ENCODE data around the gene AUTS2. TPM values are rescaled to one million over a fixed set of nuclear protein-coding genes. Genes with fewer than 3 reads are reported as not detected.

Gene AUTS2
- total RNA-seq, 1 donor from 2014 or later: 94.1 TPM

DNA sequence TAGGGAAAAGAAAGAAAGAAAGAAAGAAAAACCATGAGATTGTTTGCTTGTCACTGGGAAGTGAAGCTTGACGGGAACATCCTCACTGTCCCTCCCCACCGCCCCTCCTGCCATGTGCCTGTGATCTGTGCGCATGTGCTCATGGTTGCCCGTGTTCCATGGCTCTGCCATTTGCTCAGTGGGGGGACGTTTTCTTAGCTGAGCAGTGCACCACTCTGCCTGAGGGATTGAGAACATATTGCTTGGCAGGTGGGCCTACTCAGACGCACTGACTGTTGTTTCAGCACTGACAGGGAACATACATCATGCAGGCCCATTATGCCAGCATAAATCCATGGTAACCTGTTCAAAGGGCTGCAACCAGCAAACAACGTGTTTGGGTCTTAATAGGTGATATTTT lies 785.7 kb downstream of the AUTS2 start:
- H3K9me3 Mint-ChIP-seq: no peaks in the 10 kb centered on the region
- no peak for DNase-seq (ENCODE audit: extremely low spot score, unreplicated experiment)
- H3K27me3 Mint-ChIP-seq: no peaks in the 10 kb centered on the region
- TF ChIP-seq, protein P1, sequence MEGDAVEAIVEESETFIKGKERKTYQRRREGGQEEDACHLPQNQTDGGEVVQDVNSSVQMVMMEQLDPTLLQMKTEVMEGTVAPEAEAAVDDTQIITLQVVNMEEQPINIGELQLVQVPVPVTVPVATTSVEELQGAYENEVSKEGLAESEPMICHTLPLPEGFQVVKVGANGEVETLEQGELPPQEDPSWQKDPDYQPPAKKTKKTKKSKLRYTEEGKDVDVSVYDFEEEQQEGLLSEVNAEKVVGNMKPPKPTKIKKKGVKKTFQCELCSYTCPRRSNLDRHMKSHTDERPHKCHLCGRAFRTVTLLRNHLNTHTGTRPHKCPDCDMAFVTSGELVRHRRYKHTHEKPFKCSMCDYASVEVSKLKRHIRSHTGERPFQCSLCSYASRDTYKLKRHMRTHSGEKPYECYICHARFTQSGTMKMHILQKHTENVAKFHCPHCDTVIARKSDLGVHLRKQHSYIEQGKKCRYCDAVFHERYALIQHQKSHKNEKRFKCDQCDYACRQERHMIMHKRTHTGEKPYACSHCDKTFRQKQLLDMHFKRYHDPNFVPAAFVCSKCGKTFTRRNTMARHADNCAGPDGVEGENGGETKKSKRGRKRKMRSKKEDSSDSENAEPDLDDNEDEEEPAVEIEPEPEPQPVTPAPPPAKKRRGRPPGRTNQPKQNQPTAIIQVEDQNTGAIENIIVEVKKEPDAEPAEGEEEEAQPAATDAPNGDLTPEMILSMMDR (conservative IDR thresholded peaks at IDR 0.05): no peak
- no peak overlapping the region for H3K4me3 Mint-ChIP-seq
- H3K36me3 Mint-ChIP-seq: no peaks in the 10 kb centered on the region
- H3K27ac Mint-ChIP-seq: no peak overlapping the region
- H3K4me1 Mint-ChIP-seq (ENCODE audit: unreplicated experiment): peaks cover 4% of the 10 kb centered on the region

DNA sequence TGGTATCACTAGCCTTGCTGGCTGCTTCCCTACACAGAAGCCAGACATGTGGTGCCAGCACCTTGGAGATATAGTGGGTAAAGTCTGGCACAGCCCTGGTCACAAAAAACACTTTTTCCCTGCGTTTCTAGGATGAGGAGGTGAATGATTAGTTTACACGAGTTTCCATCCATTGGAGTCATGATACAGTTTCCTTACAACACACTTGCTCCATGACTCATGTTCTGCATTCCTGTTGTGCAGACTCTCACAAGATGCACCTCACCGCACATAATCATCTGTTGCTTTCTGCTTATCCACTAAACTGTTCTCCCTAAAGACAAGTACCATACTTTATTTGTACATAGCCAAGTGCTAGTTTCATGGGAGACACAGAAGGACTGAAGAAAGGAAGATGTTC lies 786.6 kb downstream of the AUTS2 start:
- Mint-ChIP-seq H3K4me1 (ENCODE audit: unreplicated experiment) (peaks cover 4% of the 10 kb centered on the region), H3K27ac (no peak overlapping the region), H3K36me3 (no peaks in the 10 kb centered on the region), H3K4me3 (no peak overlapping the region), H3K9me3 (no peaks in the 10 kb centered on the region), H3K27me3 (no peaks in the 10 kb centered on the region)
- TF ChIP-seq, protein P1 (conservative IDR thresholded peaks at IDR 0.05): no peak
- DNase-seq (ENCODE audit: extremely low spot score, unreplicated experiment): no peak

DNA sequence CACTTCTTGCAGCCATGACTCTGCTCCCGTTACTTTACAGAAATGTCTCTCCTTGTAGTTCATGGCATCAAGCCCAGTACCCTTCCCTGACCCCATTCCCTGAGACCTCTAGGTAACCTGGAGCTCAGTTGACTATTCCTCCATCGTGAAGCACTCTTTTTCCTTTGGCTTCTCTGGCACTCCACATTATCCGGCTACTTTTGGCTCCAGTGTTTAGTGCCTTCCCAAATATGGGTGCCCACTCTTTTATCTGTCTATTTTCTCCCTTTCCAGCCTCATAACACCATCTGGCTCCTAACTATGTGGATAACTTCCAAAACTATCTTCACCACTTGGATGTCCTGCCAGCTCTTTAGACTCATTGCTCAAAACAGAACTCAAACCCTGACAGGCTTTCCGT lies 788.9 kb downstream of the AUTS2 start:
- peaks cover 8% of the 10 kb centered on the region for H3K4me1 Mint-ChIP-seq (ENCODE audit: unreplicated experiment)
- H3K27ac Mint-ChIP-seq: no peak overlapping the region

DNA sequence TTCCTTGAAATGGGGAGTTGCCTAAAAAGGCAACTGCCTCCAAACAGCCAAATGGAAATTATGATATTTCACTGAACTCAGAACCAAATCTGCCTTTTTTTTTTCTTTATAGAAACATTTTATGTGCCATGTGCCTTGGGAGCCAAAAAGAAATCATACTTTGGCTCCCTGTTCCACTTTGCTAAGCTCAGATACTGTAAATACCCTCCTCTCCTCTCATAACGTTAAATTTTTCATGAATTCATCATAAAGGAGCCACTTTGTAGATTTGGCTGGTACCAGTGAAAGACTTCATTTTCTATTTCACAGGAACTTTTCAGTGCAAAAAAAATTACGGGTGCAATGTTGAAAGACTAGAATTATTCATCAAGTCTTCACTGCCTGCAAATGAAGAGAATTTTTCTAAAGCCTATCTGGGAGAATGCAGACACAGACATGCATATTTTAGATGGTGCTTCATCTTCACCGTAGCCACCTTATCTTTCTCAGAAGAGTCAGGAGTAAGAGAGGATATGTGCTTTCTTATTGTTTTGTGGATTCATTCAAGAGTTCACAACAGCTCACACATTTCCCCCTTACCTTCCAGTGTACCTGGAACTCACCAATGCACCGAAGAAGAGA lies 791.4 kb downstream of the AUTS2 start:
- Mint-ChIP-seq H3K27ac (no peak overlapping the region), H3K36me3 (no peaks in the 10 kb centered on the region), H3K4me1 (ENCODE audit: unreplicated experiment) (peaks cover 16% of the 10 kb centered on the region), H3K4me3 (no peak overlapping the region), H3K27me3 (peaks cover 2% of the 10 kb centered on the region), H3K9me3 (no peaks in the 10 kb centered on the region)
- no peak for DNase-seq (ENCODE audit: extremely low spot score, unreplicated experiment)
- TF ChIP-seq, protein P1 (conservative IDR thresholded peaks at IDR 0.05): no peak

More for the DNA sequence above, 788.9 kb downstream of the AUTS2 start:
- TF ChIP-seq, protein P1 (conservative IDR thresholded peaks at IDR 0.05): no peak
- no peak for DNase-seq (ENCODE audit: extremely low spot score, unreplicated experiment)
- H3K4me3 Mint-ChIP-seq: no peak overlapping the region
- no peaks in the 10 kb centered on the region for H3K36me3 Mint-ChIP-seq
- no peaks in the 10 kb centered on the region for H3K9me3 Mint-ChIP-seq
- H3K27me3 Mint-ChIP-seq: no peaks in the 10 kb centered on the region

DNA sequence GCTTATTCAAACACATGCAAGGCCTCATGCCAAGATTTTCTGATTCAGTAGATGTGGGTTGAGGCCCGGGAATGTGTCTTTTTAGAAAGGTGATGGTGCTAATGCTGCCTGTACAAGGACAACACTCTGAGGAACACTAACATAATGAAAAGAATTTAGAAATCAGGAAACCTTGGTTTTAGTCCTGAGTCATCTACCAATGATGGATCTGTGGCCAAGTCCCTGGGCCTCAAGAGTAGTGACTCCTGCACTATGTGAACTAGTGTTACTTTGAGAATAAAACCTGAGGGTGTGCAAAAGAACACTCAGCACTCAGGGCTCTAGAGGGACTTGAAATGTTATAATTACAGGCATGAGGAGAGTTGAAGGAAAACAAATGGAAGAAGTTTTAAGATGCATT lies 792.0 kb downstream of the AUTS2 start:
- TF ChIP-seq, protein P1 (conservative IDR thresholded peaks at IDR 0.05): no peak

More for the DNA sequence above, 792.0 kb downstream of the AUTS2 start:
- Mint-ChIP-seq H3K4me3 (no peak overlapping the region), H3K27me3 (peaks cover 2% of the 10 kb centered on the region), H3K36me3 (no peaks in the 10 kb centered on the region), H3K27ac (no peak overlapping the region), H3K4me1 (ENCODE audit: unreplicated experiment) (peaks cover 16% of the 10 kb centered on the region), H3K9me3 (no peaks in the 10 kb centered on the region)
- no peak for DNase-seq (ENCODE audit: extremely low spot score, unreplicated experiment)
